Measurements from ENCODE around the gene TMEM161A. TPM values are rescaled to one million over a fixed set of nuclear protein-coding genes. Genes with fewer than 3 reads are reported as not detected.

Gene TMEM161A
- total and polyA plus RNA-seq, 2 of the 13 experiments (the other 11 are each of a cell fraction or from before 2014, with no cell fraction given): 25.9 to 31.4 TPM

DNA sequence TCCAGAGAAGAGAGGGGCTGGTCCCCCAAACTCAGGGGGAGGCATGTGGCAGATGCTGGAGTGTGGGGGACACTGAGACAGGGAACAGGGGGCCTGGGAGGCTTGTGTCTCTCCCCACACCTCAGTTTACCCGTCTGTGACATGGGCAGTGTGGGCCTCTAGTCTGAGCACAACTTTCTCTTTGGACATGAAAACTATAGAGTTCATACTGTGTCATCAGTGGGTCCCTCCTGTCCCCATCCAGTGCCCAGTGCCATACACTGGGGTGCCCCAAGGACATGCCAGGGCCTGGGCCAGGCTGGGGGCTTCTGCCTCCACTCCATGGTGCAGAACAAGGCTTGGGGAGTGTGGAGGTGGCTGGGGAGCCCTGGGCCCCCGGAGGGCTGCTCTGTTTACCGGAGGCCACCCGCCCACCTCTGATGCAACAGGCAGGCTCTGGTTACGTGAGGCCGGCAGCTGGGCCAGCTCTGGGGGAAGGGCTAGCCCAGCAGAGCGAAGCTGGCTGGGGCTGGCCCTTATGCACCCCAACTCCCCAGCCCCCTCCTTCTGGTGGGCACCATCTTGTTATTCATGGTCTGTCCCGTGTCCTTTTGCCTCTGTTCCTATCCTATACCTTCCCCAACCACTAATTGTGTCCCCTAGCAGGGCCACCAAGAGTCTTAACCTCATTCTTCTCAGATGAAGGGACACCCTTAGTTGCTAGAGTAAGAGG, 33.7 kb upstream of the TMEM161A start (continued):
- TF ChIP-seq GMEB2 (CRISPR knock-in tag; IDR thresholded peaks at IDR 0.05; ENCODE audit: low read depth) (no peak), WIZ (CRISPR knock-in tag; IDR thresholded peaks at IDR 0.05) (no peak), ZNF773 (CRISPR knock-in tag; IDR thresholded peaks at IDR 0.05; ENCODE audit: borderline replicate concordance) (no peak), ZNF44 (CRISPR knock-in tag; IDR thresholded peaks at IDR 0.05) (no peak), RARG (CRISPR knock-in tag; IDR thresholded peaks at IDR 0.05; ENCODE audit: low read depth) (no peak), ZNF17 (CRISPR knock-in tag; IDR thresholded peaks at IDR 0.05) (no peak), ZNF644 (CRISPR knock-in tag; IDR thresholded peaks at IDR 0.05; ENCODE audit: low read depth) (no peak), ZNF121 (CRISPR knock-in tag; IDR thresholded peaks at IDR 0.05) (no peak), ZNF432 (CRISPR knock-in tag; IDR thresholded peaks at IDR 0.05; ENCODE audit: borderline replicate concordance) (no peak), STAG1 (CRISPR knock-in tag; IDR thresholded peaks at IDR 0.05) (no peak), ARNTL (CRISPR knock-in tag; IDR thresholded peaks at IDR 0.05) (no peak), ZNF558 (CRISPR knock-in tag; IDR thresholded peaks at IDR 0.05; ENCODE audit: borderline replicate concordance) (no peak), SMC3 (IDR thresholded peaks at IDR 0.05; ENCODE audit: low read length) (no peak), MIER2 (CRISPR knock-in tag; IDR thresholded peaks at IDR 0.05) (no peak), ZNF616 (CRISPR knock-in tag; IDR thresholded peaks at IDR 0.05; ENCODE audit: low read depth) (no peak), TMF1 (CRISPR knock-in tag; IDR thresholded peaks at IDR 0.05; ENCODE audit: low read depth) (no peak), MED1 (CRISPR knock-in tag; IDR thresholded peaks at IDR 0.05) (peak; percentile 67; the same call in 1 of the 2 replicates), TBX3 (IDR thresholded peaks at IDR 0.05; ENCODE audit: borderline replicate concordance) (no peak), MAZ (IDR thresholded peaks at IDR 0.05; ENCODE audit: borderline replicate concordance, low read depth, low read length) (peak; percentile 57; the same call in 1 of the 2 replicates), MAZ (CRISPR knock-in tag; IDR thresholded peaks at IDR 0.05; ENCODE audit: low read depth) (peak; percentile 86), ELF3 (CRISPR knock-in tag; IDR thresholded peaks at IDR 0.05) (peak; percentile 57)
- TF ChIP-seq, protein P1, sequence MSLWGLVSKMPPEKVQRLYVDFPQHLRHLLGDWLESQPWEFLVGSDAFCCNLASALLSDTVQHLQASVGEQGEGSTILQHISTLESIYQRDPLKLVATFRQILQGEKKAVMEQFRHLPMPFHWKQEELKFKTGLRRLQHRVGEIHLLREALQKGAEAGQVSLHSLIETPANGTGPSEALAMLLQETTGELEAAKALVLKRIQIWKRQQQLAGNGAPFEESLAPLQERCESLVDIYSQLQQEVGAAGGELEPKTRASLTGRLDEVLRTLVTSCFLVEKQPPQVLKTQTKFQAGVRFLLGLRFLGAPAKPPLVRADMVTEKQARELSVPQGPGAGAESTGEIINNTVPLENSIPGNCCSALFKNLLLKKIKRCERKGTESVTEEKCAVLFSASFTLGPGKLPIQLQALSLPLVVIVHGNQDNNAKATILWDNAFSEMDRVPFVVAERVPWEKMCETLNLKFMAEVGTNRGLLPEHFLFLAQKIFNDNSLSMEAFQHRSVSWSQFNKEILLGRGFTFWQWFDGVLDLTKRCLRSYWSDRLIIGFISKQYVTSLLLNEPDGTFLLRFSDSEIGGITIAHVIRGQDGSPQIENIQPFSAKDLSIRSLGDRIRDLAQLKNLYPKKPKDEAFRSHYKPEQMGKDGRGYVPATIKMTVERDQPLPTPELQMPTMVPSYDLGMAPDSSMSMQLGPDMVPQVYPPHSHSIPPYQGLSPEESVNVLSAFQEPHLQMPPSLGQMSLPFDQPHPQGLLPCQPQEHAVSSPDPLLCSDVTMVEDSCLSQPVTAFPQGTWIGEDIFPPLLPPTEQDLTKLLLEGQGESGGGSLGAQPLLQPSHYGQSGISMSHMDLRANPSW (CRISPR knock-in tag; IDR thresholded peaks at IDR 0.05; ENCODE audit: borderline replicate concordance): no peak
- TF ChIP-seq, protein P2, sequence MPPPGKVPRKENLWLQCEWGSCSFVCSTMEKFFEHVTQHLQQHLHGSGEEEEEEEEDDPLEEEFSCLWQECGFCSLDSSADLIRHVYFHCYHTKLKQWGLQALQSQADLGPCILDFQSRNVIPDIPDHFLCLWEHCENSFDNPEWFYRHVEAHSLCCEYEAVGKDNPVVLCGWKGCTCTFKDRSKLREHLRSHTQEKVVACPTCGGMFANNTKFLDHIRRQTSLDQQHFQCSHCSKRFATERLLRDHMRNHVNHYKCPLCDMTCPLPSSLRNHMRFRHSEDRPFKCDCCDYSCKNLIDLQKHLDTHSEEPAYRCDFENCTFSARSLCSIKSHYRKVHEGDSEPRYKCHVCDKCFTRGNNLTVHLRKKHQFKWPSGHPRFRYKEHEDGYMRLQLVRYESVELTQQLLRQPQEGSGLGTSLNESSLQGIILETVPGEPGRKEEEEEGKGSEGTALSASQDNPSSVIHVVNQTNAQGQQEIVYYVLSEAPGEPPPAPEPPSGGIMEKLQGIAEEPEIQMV (CRISPR knock-in tag; IDR thresholded peaks at IDR 0.05; ENCODE audit: low read depth): no peak
- TF ChIP-seq, protein P3, sequence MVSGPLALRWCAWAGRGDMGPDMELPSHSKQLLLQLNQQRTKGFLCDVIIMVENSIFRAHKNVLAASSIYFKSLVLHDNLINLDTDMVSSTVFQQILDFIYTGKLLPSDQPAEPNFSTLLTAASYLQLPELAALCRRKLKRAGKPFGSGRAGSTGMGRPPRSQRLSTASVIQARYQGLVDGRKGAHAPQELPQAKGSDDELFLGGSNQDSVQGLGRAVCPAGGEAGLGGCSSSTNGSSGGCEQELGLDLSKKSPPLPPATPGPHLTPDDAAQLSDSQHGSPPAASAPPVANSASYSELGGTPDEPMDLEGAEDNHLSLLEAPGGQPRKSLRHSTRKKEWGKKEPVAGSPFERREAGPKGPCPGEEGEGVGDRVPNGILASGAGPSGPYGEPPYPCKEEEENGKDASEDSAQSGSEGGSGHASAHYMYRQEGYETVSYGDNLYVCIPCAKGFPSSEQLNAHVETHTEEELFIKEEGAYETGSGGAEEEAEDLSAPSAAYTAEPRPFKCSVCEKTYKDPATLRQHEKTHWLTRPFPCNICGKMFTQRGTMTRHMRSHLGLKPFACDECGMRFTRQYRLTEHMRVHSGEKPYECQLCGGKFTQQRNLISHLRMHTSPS (CRISPR knock-in tag; IDR thresholded peaks at IDR 0.05; ENCODE audit: low read depth): no peak; the same call in 1 of the 2 replicates
